GM12878 (cell line): Measurements from ENCODE around the gene COX6A1. TPM values are rescaled to one million over a fixed set of nuclear protein-coding genes. Genes with fewer than 3 reads are reported as not detected.

Experiments
- ATAC-seq: fragments of 200-7000 bp; cut with Tn5 transposase; 3 replicates; pipeline ENCODE4 v1.9.1; 2020; ENCODE audit warnings: mild to moderate bottlenecking, moderate library complexity
- BruUV-seq: library from RNA; stranded (reverse); fragments of 400-500 nt; replicated peaks from 2 replicates; lab custom pipeline; 2021; lab: Mats Ljungman, UMichigan
- CTCF ChIA-PET: fragments of 300-600 bp; sonication (Branson Sonifier 250); formaldehyde crosslinking; extraction: SDS; loops from one replicate; lab custom pipeline; 2021; ENCODE audit warnings: inconsistent platforms; lab: Yijun Ruan, JAX
- POLR2A ChIA-PET: fragments of 350-600 bp; formaldehyde crosslinking; extraction: SDS; loops from one replicate; lab custom pipeline; 2021; ENCODE audit warnings: inconsistent platforms; lab: Charles Lee
- RAD21 ChIA-PET: fragments of 300-600 bp; sonication (Branson Sonifier 250); formaldehyde crosslinking; loops from one replicate; lab custom pipeline; 2023; ENCODE audit warnings: antibody characterized with exemption; ENCODE audit not compliant: unreplicated experiment; lab: Charles Lee
- SMC1A ChIA-PET: fragments of 300-600 bp; sonication (Branson Sonifier 250); formaldehyde crosslinking; loops from one replicate; lab custom pipeline; 2023; ENCODE audit not compliant: unreplicated experiment, uncharacterized antibody; lab: Charles Lee
- DNase-seq: peaks from one replicate; pipeline ENCODE4 v3.0.0-alpha.2; 2011; ENCODE audit warnings: low read depth, low spot score
- FAIRE-seq: peaks from 3 replicates; lab custom pipeline; 2011; peaks lifted over from hg19 to GRCh38; lab: Jason Lieb, UNC
- H2AFZ ChIP-seq: 2 replicates; pipeline ENCODE4 v1.6.0; 2011; ENCODE audit warnings: low read depth, low read length, control low read depth; ENCODE audit not compliant: control insufficient read depth
- H3K27ac ChIP-seq: 2 replicates; pipeline ENCODE4 v1.5.1; 2011; ENCODE audit warnings: control low read depth; ENCODE audit not compliant: control insufficient read depth, insufficient read depth
- H3K27me3 ChIP-seq, 2 experiments: replicated peaks in 1 of 2; 2 replicates each; pipeline versions ENCODE4 v1.6.0 to v1.6.1; 2011; ENCODE audit warnings: low read length in 1 of 2; ENCODE audit not compliant: control insufficient read depth in 2 of 2, insufficient read depth in 2 of 2
- H3K36me3 ChIP-seq, 2 experiments: 2 replicates each; pipeline ENCODE4 v1.5.1; 2011; ENCODE audit warnings: low read length in 1 of 2; ENCODE audit not compliant: control insufficient read depth in 2 of 2, insufficient read depth in 2 of 2
- H3K4me1 ChIP-seq: 2 replicates; pipeline ENCODE4 v1.6.1; 2011; ENCODE audit warnings: mild to moderate bottlenecking, low read length, moderate library complexity, mixed read lengths; ENCODE audit not compliant: control insufficient read depth, insufficient read depth
- H3K4me2 ChIP-seq: 2 replicates; pipeline ENCODE4 v1.6.0; 2011; ENCODE audit warnings: control low read depth; ENCODE audit not compliant: control insufficient read depth, insufficient read depth
- H3K4me3 ChIP-seq: fragments of 200-600 bp; sonication (generic); 2 replicates; pipeline ENCODE4 v1.5.1; 2016
- H3K79me2 ChIP-seq: 2 replicates; pipeline ENCODE4 v1.6.0; 2011; ENCODE audit warnings: low read length; ENCODE audit not compliant: control insufficient read depth, insufficient read depth
- H3K9ac ChIP-seq: 2 replicates; pipeline ENCODE4 v1.8.0; 2011; ENCODE audit warnings: low read length, control low read depth, mixed read lengths; ENCODE audit not compliant: control insufficient read depth, insufficient read depth
- H3K9me3 ChIP-seq: replicated peaks from 3 replicates; pipeline ENCODE4 v1.5.1; 2011; ENCODE audit warnings: mild to moderate bottlenecking, low read length; ENCODE audit not compliant: control insufficient read depth, insufficient read depth
- H4K20me1 ChIP-seq: 2 replicates; pipeline ENCODE4 v1.6.0; 2011; ENCODE audit not compliant: control insufficient read depth, insufficient read depth
- ATF3 ChIP-seq: IDR thresholded peaks from 2 replicates; pipeline ENCODE4 v1.6.1; 2011; ENCODE audit warnings: low read depth, mild to moderate bottlenecking, low read length, moderate library complexity, borderline replicate concordance; ENCODE audit errors: extremely low read depth
- BCL3 ChIP-seq: IDR thresholded peaks from 2 replicates; pipeline ENCODE4 v1.6.1; 2011; ENCODE audit warnings: borderline replicate concordance, low read depth, mild to moderate bottlenecking, moderate library complexity, low read length; ENCODE audit not compliant: insufficient read depth, poor library complexity, severe bottlenecking
- CTCF ChIP-seq, 3 experiments: IDR thresholded peaks in 2 of 3; conservative IDR thresholded peaks in 1 of 3; 2 replicates each; pipeline ENCODE4 v1.5.1; 2011; ENCODE audit warnings: low read depth in 3 of 3, low read length in 3 of 3, mild to moderate bottlenecking in 3 of 3, control low read depth in 2 of 3, moderate library complexity in 2 of 3, inconsistent platforms in 1 of 3, mixed read lengths in 1 of 3; ENCODE audit not compliant: control insufficient read depth in 2 of 3, insufficient read depth in 1 of 3; ENCODE audit errors: extremely low read depth in 1 of 3
- E2F8 ChIP-seq: fragments of 450-650 bp; IDR thresholded peaks from 2 replicates; pipeline ENCODE4 v1.6.1; 2018; ENCODE audit warnings: mild to moderate bottlenecking, low read depth, moderate library complexity; ENCODE audit not compliant: partially characterized antibody
- EP300 ChIP-seq, 2 experiments: fragments of 150-350 bp in 1 of 2; IDR thresholded peaks; 2 replicates each; pipeline ENCODE4 v1.6.1; 2011 to 2012; ENCODE audit warnings: low read depth in 2 of 2, low read length in 2 of 2, borderline replicate concordance in 1 of 2, improper control_type of control experiment in 1 of 2, inconsistent platforms in 1 of 2; ENCODE audit not compliant: control insufficient read depth in 1 of 2
- JUND ChIP-seq: IDR thresholded peaks from 2 replicates; pipeline ENCODE4 v1.6.1; 2012; ENCODE audit warnings: low read depth, mild to moderate bottlenecking, low read length, improper control_type of control experiment, moderate library complexity
- KLF5 ChIP-seq: fragments of 450-650 bp; IDR thresholded peaks from 2 replicates; pipeline ENCODE4 v1.6.1; 2014; ENCODE audit warnings: mild to moderate bottlenecking; ENCODE audit not compliant: partially characterized antibody
- MEF2B ChIP-seq: fragments of 450-650 bp; IDR thresholded peaks from 2 replicates; pipeline ENCODE4 v1.6.1; 2018; ENCODE audit warnings: mild to moderate bottlenecking, moderate library complexity; ENCODE audit not compliant: partially characterized antibody, poor library complexity, severe bottlenecking
- MYB ChIP-seq: fragments of 150-350 bp; IDR thresholded peaks from 2 replicates; pipeline ENCODE4 v1.6.1; 2014; ENCODE audit warnings: mild to moderate bottlenecking, low read depth, low read length, borderline replicate concordance
- NFXL1 ChIP-seq: fragments of 450-650 bp; IDR thresholded peaks from 2 replicates; pipeline ENCODE4 v1.6.1; 2017; ENCODE audit warnings: antibody characterized with exemption, mild to moderate bottlenecking, borderline replicate concordance
- NFYB ChIP-seq: IDR thresholded peaks from 2 replicates; pipeline ENCODE4 v1.6.1; 2011; ENCODE audit warnings: low read depth, mild to moderate bottlenecking, low read length, improper control_type of control experiment, moderate library complexity; ENCODE audit not compliant: insufficient read depth
- POLR2A ChIP-seq: IDR thresholded peaks from 2 replicates; pipeline ENCODE4 v1.6.1; 2011; ENCODE audit warnings: low read depth, mild to moderate bottlenecking, low read length
- POLR2AphosphoS5 ChIP-seq: IDR thresholded peaks from 2 replicates; pipeline ENCODE4 v1.6.1; 2011; ENCODE audit warnings: mild to moderate bottlenecking, low read length, inconsistent platforms
- RAD51 ChIP-seq: fragments of 450-650 bp; IDR thresholded peaks from 2 replicates; pipeline ENCODE4 v1.6.1; 2016; ENCODE audit warnings: moderate library complexity, mild to moderate bottlenecking, inconsistent platforms
- RFX5 ChIP-seq: IDR thresholded peaks from 2 replicates; pipeline ENCODE4 v1.6.1; 2011; ENCODE audit warnings: low read depth, low read length, improper control_type of control experiment
- SMARCA5 ChIP-seq: fragments of 450-650 bp; IDR thresholded peaks from 2 replicates; pipeline ENCODE4 v1.6.1; 2017; ENCODE audit warnings: mild to moderate bottlenecking
- WGBS: methylation state at CpG from one replicate; pipeline ENCODE4 v1.1.6; 2016; ENCODE audit warnings: low lambda C conversion rate; ENCODE audit not compliant: insufficient replicate concordance, insufficient coverage; ENCODE audit errors: missing lambda C conversion rate; 5-methylcytosine and 5-hydroxymethylcytosine counted together
- in situ Hi-C: fragments of 300-500 bp; cut with MboI; formaldehyde crosslinking; loops from 9 replicates; pipeline ENCODE4 v1.14.3; 2018; ENCODE audit warnings: mixed read lengths
- intact Hi-C: fragments of 100-400 bp; cut with micrococcal nuclease; formaldehyde crosslinking; loops from one replicate; pipeline ENCODE4 v1.14.2; 2022; ENCODE audit not compliant: unreplicated experiment
- polyA plus RNA-seq, 11 experiments: library from polyadenylated mRNA; depleted of rRNA in 4 of 11; unstranded in 6 of 11; stranded (reverse) in 5 of 11; fragments of >200 nt; fragmentation: Nextera tagmentation in 4 of 11; fragmentation: Illumina TruSeq in 1 of 11; extraction: Ambion mirVana in 4 of 11; extraction: Trizol in 1 of 11; gene quantifications; 1 replicate in 1 of 11; 2 replicates in 10 of 11; pipeline versions ENCODE4 v1.2.1 to v1.2.3, GENCODE V29; 2011 to 2016; ENCODE audit warnings: inconsistent platforms in 2 of 11, missing spikeins in 2 of 11, low read depth in 1 of 11
- total RNA-seq, 4 experiments: library from RNA; depleted of rRNA in 3 of 4; stranded (reverse); fragments of >200 nt in 3 of 4; fragmentation: Illumina TruSeq in 1 of 4; extraction: Trizol in 1 of 4; gene quantifications; 2 replicates each; pipeline versions ENCODE4 v1.2.1 to v1.2.3, GENCODE V29; 2013 to 2021

The COX6A1 gene
- total and polyA plus RNA-seq, 10 of the 15 experiments (the other 5 are each of a cell fraction or from before 2014, with no cell fraction given) = 408 to 2,723 (median 1,019) TPM

DNA sequence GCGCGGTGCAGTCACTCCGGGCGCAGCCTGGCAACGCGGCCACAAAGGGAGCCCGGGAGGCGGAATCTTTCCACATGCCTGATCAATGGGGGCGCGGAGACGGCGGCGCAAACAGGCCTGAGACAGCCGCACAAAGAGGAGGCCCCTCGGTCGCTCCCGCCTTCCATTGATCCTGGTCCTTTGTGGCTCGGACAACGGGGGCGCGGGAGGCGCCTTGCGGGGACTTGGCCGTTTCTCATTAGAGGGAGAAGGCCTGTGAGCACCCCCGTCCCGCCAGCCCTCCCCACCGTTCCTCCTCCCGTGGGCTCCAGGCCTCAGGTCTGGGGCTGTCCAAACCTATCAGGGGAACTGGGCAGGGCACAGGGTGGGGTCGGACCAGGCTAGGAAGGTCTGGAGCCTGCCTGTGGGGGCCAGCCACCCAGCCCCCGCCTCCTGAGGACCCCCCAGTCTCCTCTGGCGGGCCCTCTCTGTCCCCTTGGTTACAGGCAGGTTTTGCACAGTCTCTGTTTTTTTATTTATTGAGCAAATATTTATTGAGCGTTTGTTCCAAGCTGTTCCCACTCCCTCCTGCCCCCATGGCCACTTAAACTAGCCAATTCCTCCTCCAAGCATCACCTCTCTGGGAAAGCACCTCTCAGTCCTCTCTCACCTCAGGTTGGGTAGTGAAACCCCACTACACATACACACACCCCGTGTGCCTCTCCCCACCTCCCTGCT, 39.9 kb upstream of the COX6A1 start:
- BruUV-seq = no TSS peak
- no peak for DNase-seq
- FAIRE-seq = no peak
- ATAC-seq = peak; percentile 44
- CTCF ChIA-PET = no interaction called here
- Histone ChIP-seq H4K20me1 (no peaks in the 10 kb centered on the region), H3K27ac (no peak overlapping the region), H3K4me1 (0 out of 2 replicates have a peak, but pooled peaks cover 3% of the 10 kb centered on the region), H3K79me2 (no peaks in the 10 kb centered on the region), H3K9me3 (no peaks in the 10 kb centered on the region), H3K9ac (no peak overlapping the region), H2AFZ (no peak overlapping the region), H3K4me3 (no peak overlapping the region), H3K4me2 (no peak overlapping the region), H3K27me3 (no peaks in the 10 kb centered on the region; a peak in 3 of 4 replicates), H3K36me3 (no peaks in the 10 kb centered on the region)
- POLR2A ChIA-PET = no interaction called here
- in situ Hi-C loops = no loop called here
- RAD21 ChIA-PET = no interaction called here
- 70% methylated on average over 33 of the region's 33 CpGs for WGBS
- intact Hi-C loops = no loop called here
- SMC1A ChIA-PET = no interaction called here
- TF ChIP-seq NFXL1 (no peak), KLF5 (no peak), POLR2AphosphoS5 (no peak), BCL3 (no peak), E2F8 (no peak), RFX5 (no peak), SMARCA5 (no peak), NFYB (no peak), POLR2A (no peak), MEF2B (no peak), ATF3 (no peak), CTCF (IDR thresholded peaks at IDR 0.05 in 2 of 3, conservative IDR thresholded peaks at IDR 0.05 in 1 of 3; ENCODE audit: control insufficient read depth in 2 of 3, extremely low read depth in 1 of 3, insufficient read depth in 1 of 3, low read depth in 3 of 3, low read length in 3 of 3) (no peak), JUND (no peak), MYB (no peak), RAD51 (no peak), EP300 (IDR thresholded peaks at IDR 0.05; ENCODE audit: borderline replicate concordance in 1 of 2, control insufficient read depth in 1 of 2, low read depth in 2 of 2, low read length in 2 of 2) (no peak)
- TF ChIP-seq, all 136 proteins: peak for 0
